Dedifferentiated amniotic fluid mesenchymal stem cell (primary cell): ENCODE data around the gene SRGAP1.

ENCODE experiments used
- DNase-seq: peaks from one replicate; pipeline ENCODE4 v3.0.0-alpha.2; 2016; ENCODE audit errors: extremely low spot score

SRGAP1 gene

GRCh38 chr12:63937378-63938316, 93.1 kb downstream of the SRGAP1 start:
- DNase-seq = no peak

- no peak for DNase-seq
These were observed 96.0 kb downstream of the SRGAP1 start for GRCh38 chr12:63940310-63941005.

- no peak for DNase-seq
These were observed 96.8 kb downstream of the SRGAP1 start for GRCh38 chr12:63941166-63941800.

GRCh38 chr12:63941879-63942278, 97.4 kb downstream of the SRGAP1 start:
- no peak for DNase-seq

- no peak for DNase-seq
These were observed 98.2 kb downstream of the SRGAP1 start for GRCh38 chr12:63942464-63943241.

- no peak for DNase-seq
These were observed 99.6 kb downstream of the SRGAP1 start for GRCh38 chr12:63944034-63944579.

GRCh38 chr12:63944586-63945228, 100.2 kb downstream of the SRGAP1 start:
- no peak for DNase-seq

DNA sequence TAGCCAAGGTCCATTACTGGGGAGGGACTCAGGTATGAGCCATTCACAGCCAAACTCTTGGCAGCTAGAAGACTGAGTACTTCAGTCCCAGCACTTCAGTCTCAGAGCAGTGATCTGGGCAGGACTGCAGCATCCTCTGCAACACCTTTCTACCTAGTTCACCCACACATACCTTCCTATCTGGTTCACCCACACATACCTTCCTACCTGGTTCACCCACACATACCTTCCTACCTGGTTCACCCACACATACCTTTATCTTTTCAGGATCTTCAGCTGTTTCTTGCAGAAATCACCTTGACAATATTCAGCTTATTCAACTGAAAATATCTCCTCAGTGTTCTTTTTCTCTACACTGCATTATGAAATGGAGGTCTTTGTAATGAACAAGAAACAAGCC, 101.3 kb downstream of the SRGAP1 start:
- DNase-seq = no peak

DNA sequence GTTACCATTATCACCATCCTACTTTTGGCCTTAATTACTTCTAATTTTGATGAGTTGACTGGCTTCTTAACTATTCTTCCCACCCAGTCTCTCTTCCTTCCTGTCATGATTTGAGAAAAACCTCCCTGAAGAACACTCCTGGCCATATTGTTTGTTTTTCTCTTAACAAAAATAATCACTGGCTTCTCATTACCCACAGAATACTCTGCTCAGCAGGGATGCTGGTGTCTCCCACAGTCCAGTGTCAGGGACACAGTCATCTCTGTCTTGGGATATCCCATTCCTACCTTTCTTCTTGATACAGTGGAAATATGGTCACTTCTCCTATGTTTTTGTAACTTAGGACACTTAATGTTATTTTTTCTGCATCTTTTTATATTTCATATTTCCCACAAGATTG, 103.7 kb downstream of the SRGAP1 start:
- no peak for DNase-seq

GRCh38 chr12:63949902-63950301, 105.4 kb downstream of the SRGAP1 start:
- no peak for DNase-seq

DNA sequence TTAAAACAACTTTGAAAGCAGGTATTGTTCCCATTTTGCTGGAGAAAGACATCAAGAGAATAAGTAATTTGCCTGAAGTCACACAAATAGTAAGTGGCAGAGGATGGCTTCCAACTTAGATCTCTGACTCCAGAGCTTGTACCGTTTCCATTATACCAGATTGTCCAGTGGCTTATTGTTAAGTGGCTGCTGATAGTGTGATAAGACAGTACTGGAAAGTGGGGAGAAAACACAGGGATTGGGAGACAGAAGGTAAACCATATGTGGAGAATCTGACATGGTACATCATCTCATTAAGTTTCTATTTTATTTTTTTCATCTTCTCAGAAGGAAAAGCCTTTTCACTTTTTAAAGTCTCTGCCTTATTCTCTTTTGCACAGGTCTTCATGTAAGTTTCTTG, 108.5 kb downstream of the SRGAP1 start:
- DNase-seq = no peak

GRCh38 chr12:63955831-63956666, 111.5 kb downstream of the SRGAP1 start:
- no peak for DNase-seq

GRCh38 chr12:63957496-63957895, 113.0 kb downstream of the SRGAP1 start:
- no peak for DNase-seq

DNA sequence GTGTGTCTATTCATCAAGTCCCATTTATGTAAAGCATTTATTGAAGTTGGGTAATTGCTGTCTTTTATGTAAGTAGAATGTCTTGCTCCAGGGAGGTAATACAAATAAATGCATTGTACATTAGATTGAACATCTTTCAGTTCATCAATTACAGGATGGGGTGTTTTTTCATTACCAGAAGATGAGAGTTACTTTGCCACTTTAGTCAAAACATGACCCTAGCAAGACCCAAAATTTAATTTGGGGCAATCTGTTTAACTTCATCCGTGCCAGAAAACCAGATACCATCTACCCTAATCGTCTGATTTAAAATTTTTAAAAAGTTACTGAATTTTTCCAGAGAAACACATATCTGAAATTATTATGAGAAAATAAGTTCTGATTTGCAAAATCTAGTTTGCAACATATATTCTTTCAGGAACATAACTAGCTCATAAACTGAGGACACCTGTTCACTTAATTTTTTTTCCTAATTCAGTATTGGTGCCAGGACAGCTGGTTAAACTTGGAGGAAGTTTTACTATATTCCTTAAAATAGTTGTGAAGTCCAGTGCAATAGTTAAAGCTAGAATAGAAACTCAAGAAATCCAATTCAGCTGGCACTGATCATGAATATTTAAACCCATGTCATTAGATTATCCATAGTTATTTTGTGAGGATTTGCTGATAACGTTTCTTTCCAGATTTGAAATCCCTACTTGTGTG, 114.5 kb downstream of the SRGAP1 start:
- DNase-seq = no peak

- no peak for DNase-seq
These were observed 116.5 kb downstream of the SRGAP1 start for GRCh38 chr12:63961048-63961447.

DNA sequence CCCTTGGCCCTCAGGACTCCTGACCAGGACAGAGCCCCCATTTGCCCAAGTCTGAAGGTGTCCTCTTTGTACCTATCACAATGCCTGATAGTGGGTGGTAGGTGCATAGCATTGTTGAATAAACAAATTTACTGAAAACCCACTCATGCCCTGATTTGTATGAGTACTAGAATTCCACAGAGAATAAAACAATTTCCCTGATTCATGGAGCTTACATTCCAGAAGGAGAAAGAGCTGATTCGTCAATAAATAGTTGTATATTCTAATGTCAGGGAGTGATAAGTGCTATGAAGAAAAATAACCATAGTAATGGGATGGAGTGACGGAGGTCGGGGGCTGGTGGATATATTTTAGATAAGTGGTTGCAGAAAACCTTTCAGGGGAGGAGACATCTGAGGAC, 117.0 kb downstream of the SRGAP1 start:
- DNase-seq = no peak

DNA sequence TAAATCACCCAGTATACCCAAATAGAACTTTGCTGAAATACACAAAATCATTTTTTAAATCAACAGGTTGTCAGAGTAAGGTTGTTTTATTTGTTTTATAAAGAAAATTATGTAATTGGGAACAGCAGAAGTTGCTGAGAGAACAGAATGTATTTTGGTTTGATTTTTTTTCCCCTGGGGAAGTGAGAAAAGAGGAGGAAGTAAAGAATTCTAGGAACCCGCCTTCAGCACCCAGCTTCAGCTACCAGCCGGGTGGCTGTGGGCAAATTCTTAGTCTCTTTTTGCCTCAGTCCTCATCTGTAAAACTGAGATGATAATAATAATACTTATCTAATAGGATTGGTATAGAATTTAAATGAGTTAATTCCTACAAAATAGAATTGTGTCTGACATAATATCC, 119.4 kb downstream of the SRGAP1 start:
- no peak for DNase-seq

GRCh38 chr12:63964301-63964700, 119.8 kb downstream of the SRGAP1 start:
- DNase-seq = no peak

DNA sequence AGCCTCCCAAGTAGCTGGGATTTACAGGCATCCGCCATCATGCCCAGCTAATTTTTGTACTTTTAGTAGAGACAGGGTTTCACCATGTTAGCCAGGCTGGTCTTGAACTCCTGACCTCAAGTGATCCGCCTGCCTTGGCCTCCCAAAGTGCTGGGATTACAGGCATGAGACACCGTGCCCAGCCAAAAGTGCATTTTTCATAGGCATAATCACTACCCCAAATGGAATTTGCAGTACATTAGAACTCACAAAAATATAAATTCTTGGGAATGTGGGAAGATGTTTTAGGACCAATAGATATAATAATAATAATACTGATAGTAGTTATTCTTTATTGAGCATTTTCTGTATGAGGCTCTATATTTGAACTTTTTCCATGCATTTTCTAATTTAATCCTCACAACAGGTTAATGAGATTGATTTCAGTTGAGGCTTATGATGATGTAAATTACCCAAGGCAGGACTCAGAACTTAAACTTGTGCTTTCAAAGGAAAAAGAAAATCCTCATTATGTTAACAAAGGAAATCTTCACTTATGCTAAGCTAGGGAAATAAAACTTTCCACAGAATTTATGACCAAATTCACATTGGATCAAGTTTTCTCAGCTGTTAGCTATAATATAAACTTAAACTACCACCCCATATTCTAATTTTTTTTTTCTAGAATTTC, 121.6 kb downstream of the SRGAP1 start:
- DNase-seq = no peak
